BJ (cell line): ENCODE results near the gene IGFL2. TPM values are rescaled to one million over a fixed set of nuclear protein-coding genes. Genes with fewer than 3 reads are reported as not detected.
A peak's percentile ranks its signal among the peaks of the same experiment; 100 is the strongest.

ENCODE experiments used
- CTCF ChIA-PET: fragments of 350-600 bp; formaldehyde crosslinking; extraction: SDS; loops from one replicate; lab custom pipeline; 2021; ENCODE audit warnings: antibody characterized with exemption, inconsistent platforms; lab: Yijun Ruan, JAX
- POLR2A ChIA-PET: fragments of 300-600 bp; sonication (Branson Sonifier 250); formaldehyde crosslinking; extraction: SDS; loops from one replicate; lab custom pipeline; 2021; ENCODE audit warnings: antibody characterized with exemption; lab: Charles Lee
- DNase-seq: peaks from one replicate; pipeline ENCODE4 v3.0.0-alpha.2; 2011; ENCODE audit warnings: low read depth
- H3K27me3 ChIP-seq: 2 replicates; pipeline ENCODE4 v1.6.0; 2011; ENCODE audit warnings: low read length; ENCODE audit not compliant: control insufficient read depth, insufficient read depth
- H3K36me3 ChIP-seq: 2 replicates; pipeline ENCODE4 v1.5.1; 2011; ENCODE audit warnings: low read length; ENCODE audit not compliant: control insufficient read depth, insufficient read depth
- H3K4me3 ChIP-seq: 2 replicates; pipeline ENCODE4 v1.5.1; 2011; ENCODE audit warnings: low read depth, mild to moderate bottlenecking, control low read depth, low read length
- polyA plus RNA-seq: library from polyadenylated mRNA; depleted of rRNA; stranded (reverse); fragments of >200 nt; gene quantifications from 2 replicates; pipeline ENCODE4 v1.2.3, GENCODE V29; 2011
- TF ChIP-seq, protein P1 (sequence below): IDR thresholded peaks from 2 replicates; pipeline ENCODE4 v1.5.1; 2011; ENCODE audit warnings: low read depth, mild to moderate bottlenecking, control low read depth, inconsistent platforms, low read length, moderate library complexity; ENCODE audit not compliant: insufficient read depth

Gene IGFL2
- polyA plus RNA-seq, 1 experiment, result not detected

DNA sequence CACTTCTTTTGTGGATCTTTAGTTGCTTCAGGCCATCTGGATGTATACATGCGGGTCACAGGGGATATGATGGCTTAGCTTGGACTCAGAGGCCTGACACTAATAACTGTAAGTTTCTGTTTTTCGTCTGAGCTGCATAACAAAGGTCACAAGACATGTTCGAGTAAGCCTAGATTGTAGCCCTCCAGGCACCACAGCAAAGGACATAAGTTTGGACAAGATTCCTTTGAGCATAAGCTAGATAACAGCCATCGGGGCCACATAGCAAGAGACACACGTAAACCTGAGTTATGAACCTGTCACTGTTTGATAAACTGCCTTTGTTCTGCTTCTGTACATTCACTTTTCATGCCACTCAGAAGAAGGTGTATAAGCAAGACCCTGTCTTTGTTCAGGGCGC, 38.2 kb upstream of the IGFL2 start:
- TF ChIP-seq, protein P1, sequence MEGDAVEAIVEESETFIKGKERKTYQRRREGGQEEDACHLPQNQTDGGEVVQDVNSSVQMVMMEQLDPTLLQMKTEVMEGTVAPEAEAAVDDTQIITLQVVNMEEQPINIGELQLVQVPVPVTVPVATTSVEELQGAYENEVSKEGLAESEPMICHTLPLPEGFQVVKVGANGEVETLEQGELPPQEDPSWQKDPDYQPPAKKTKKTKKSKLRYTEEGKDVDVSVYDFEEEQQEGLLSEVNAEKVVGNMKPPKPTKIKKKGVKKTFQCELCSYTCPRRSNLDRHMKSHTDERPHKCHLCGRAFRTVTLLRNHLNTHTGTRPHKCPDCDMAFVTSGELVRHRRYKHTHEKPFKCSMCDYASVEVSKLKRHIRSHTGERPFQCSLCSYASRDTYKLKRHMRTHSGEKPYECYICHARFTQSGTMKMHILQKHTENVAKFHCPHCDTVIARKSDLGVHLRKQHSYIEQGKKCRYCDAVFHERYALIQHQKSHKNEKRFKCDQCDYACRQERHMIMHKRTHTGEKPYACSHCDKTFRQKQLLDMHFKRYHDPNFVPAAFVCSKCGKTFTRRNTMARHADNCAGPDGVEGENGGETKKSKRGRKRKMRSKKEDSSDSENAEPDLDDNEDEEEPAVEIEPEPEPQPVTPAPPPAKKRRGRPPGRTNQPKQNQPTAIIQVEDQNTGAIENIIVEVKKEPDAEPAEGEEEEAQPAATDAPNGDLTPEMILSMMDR, result no peak
- no peak for DNase-seq
- POLR2A ChIA-PET, result no interaction called here
- no peak overlapping the region for H3K4me3 ChIP-seq
- peaks cover 9% of the 10 kb centered on the region for H3K27me3 ChIP-seq
- CTCF ChIA-PET, result interaction anchor here (0.6 kb wide), 1 partner anchor 69 kb away, joined by 3 read pairs; no protein-coding TSS in a partner anchor
- H3K36me3 ChIP-seq, result no peaks in the 10 kb centered on the region

DNA sequence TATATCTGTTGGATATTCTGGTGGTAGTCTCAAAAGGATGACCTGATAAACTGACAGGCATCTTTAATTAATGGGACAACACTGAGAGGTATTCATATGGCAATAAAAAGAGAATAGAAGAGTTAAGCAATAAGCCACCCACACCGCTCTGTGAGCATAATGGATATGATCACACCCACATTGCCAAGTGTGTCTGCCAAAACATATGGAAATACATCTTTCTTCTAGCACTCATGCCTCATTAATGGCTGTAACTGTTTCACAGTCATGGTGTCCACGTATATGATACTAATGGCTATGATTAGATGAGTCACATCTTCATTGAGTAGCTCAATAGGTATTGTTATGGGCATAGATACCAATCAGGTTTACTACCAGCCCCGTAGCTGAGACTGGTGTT, 36.7 kb upstream of the IGFL2 start:
- no peak overlapping the region for H3K4me3 ChIP-seq
- DNase-seq, result no peak
- POLR2A ChIA-PET, result no interaction called here
- CTCF ChIA-PET, result interaction anchor here (1.2 kb wide), 1 partner anchor 33 kb away, joined by 3 read pairs; no protein-coding TSS in a partner anchor
- H3K36me3 ChIP-seq, result no peaks in the 10 kb centered on the region
- TF ChIP-seq, protein P1, result no peak
- peaks cover 9% of the 10 kb centered on the region for H3K27me3 ChIP-seq

DNA sequence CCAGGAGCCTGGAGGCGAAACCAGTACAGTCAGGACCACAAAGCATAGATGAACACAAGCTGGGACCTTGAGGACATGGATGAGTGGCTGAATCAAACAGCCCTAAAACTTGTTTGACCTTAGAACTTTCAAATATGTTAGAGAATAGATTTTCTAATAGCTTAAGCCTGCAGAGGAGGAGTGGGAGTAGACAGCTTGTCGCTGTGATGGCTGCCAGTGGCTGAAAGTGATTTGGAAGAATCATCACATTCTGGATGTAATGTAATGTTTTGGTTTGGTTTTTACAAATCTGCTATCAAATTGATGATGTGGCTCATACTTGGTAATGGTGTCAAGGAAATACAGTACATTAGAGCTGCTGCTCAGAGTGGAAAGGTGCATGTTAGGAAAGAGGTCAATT, 35.5 kb upstream of the IGFL2 start:
- CTCF ChIA-PET, result interaction anchor here (0.6 to 1.2 kb wide), 4 partner anchors 34 to 102 kb away, joined by 3 to 4 read pairs (median 3); no protein-coding TSS in a partner anchor
- DNase-seq, result no peak

GRCh38 chr19:46113726-46114125, 34.3 kb upstream of the IGFL2 start:
- CTCF ChIA-PET, result interaction anchor here (1.3 to 2.1 kb wide), 4 partner anchors 11 to 78 kb away, joined by 3 to 8 read pairs (median 4); partner anchors contain the start of gene IGFL3
- no peak overlapping the region for H3K4me3 ChIP-seq
- H3K36me3 ChIP-seq, result no peaks in the 10 kb centered on the region
- POLR2A ChIA-PET, result no interaction called here
- TF ChIP-seq, protein P1, result no peak
- no peak for DNase-seq
- peaks cover 6% of the 10 kb centered on the region; the same call in 1 of the 2 replicates for H3K27me3 ChIP-seq

More for the DNA sequence above, 35.5 kb upstream of the IGFL2 start:
- peaks cover 9% of the 10 kb centered on the region for H3K27me3 ChIP-seq
- no peaks in the 10 kb centered on the region for H3K36me3 ChIP-seq
- POLR2A ChIA-PET, result no interaction called here
- TF ChIP-seq, protein P1, result no peak
- no peak overlapping the region for H3K4me3 ChIP-seq

DNA sequence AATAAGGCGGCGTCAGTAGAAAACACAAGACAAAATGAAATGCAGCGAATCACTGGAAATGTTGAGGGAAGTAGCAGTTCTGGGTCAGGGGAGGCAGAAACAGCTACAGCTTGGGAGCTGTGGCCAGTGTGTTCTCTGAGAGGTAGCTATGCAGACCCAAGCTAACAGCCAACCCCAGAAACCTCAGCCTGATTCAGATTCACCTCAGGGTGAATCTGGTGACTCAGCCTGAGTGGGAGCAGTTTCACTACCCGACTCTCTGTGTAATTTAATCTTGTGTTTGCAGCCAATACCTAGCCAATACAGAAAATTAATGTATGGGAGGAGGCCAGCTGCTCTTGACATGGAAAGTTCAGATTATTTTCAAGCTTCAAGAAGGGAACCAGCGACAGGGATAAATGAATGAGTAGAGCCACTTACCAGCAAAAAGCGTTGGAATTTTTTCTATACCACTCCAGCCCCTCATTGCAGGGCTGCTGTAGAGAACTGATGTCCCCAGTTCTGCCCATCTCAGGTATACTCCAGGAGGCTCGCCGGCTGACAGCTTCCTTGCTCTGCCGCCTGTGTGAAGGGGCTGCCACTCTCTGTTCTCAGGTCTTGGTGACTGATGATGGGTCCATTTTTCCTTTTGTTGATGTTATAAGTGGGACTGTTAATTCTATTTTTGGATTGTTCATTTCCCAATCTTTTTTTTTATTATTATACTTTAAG, 32.5 kb upstream of the IGFL2 start:
- CTCF ChIA-PET, result interaction anchor here (0.6 to 2.1 kb wide), 2 partner anchors 27 to 74 kb away, joined by 3 to 8 read pairs; no protein-coding TSS in a partner anchor
- Histone ChIP-seq H3K36me3 (no peaks in the 10 kb centered on the region), H3K4me3 (no peak overlapping the region), H3K27me3 (peaks cover 11% of the 10 kb centered on the region)
- TF ChIP-seq, protein P1, result no peak
- POLR2A ChIA-PET, result no interaction called here
- DNase-seq, result peak; percentile 28
